HEK293 (cell line): ENCODE results near the gene IL1RL2.

Experiments used
- CTCF ChIA-PET: fragments of 350-600 bp; formaldehyde crosslinking; extraction: SDS; loops from one replicate; lab custom pipeline; 2021; ENCODE audit warnings: antibody characterized with exemption; lab: Yijun Ruan, JAX
- POLR2A ChIA-PET: fragments of 300-600 bp; formaldehyde crosslinking; extraction: SDS; loops from one replicate; lab custom pipeline; 2020; ENCODE audit warnings: antibody characterized with exemption, inconsistent platforms; lab: Yijun Ruan, JAX
- H3K27ac ChIP-seq: fragments of 200-500 bp; sonication (Bioruptor generic); 2 replicates; pipeline ENCODE4 v1.5.1; 2014; ENCODE audit warnings: low read depth, low read length, control low read depth, inconsistent platforms; ENCODE audit errors: extremely low read depth
- H3K36me3 ChIP-seq, 2 experiments: fragments of 200-500 bp in 1 of 2; sonication (Bioruptor generic) in 1 of 2; 1 replicate in 1 of 2; 2 replicates in 1 of 2; pipeline ENCODE4 v1.5.1; 2014 to 2017; ENCODE audit warnings: inconsistent platforms in 2 of 2, low read length in 2 of 2; ENCODE audit not compliant: control insufficient read depth in 2 of 2, insufficient read depth in 1 of 2
- H3K4me1 ChIP-seq: fragments of 200-500 bp; sonication (Bioruptor generic); 2 replicates; pipeline ENCODE4 v1.5.1; 2014; ENCODE audit warnings: mild to moderate bottlenecking, low read length, inconsistent platforms; ENCODE audit not compliant: control insufficient read depth, insufficient read depth
- H3K4me3 ChIP-seq: 2 replicates; pipeline ENCODE4 v1.5.1; 2011; ENCODE audit warnings: low read depth, mild to moderate bottlenecking, control low read depth, low read length, moderate library complexity
- H3K9me3 ChIP-seq: fragments of 200-500 bp; sonication (Bioruptor generic); 2 replicates; pipeline ENCODE4 v1.5.1; 2014; ENCODE audit warnings: low read depth, low read length, inconsistent platforms; ENCODE audit not compliant: control insufficient read depth, insufficient read depth
- ELK4 ChIP-seq: IDR thresholded peaks from 2 replicates; pipeline ENCODE4 v1.6.1; 2011; ENCODE audit warnings: mild to moderate bottlenecking, low read depth, low read length, borderline replicate concordance
- GLI4 ChIP-seq: fragments of 450-650 bp; formaldehyde crosslinking; IDR thresholded peaks from 2 replicates; pipeline ENCODE4 v1.5.1; 2016; ENCODE audit warnings: missing biosample characterization, missing genetic modification characterization
- HIC1 ChIP-seq: fragments of 450-650 bp; formaldehyde crosslinking; IDR thresholded peaks from 2 replicates; pipeline ENCODE4 v1.5.1; 2016; ENCODE audit warnings: missing biosample characterization, missing genetic modification characterization
- KLF1 ChIP-seq: fragments of 450-650 bp; formaldehyde crosslinking; IDR thresholded peaks from 2 replicates; pipeline ENCODE4 v1.5.1; 2016; ENCODE audit warnings: missing biosample characterization, missing genetic modification characterization
- KLF10 ChIP-seq: fragments of 450-650 bp; IDR thresholded peaks from 2 replicates; pipeline ENCODE4 v1.5.1; 2018; ENCODE audit warnings: missing biosample characterization, mild to moderate bottlenecking, missing genetic modification characterization
- KLF8 ChIP-seq: fragments of 450-650 bp; formaldehyde crosslinking; IDR thresholded peaks from 2 replicates; pipeline ENCODE4 v1.5.1; 2016; ENCODE audit warnings: missing biosample characterization, missing genetic modification characterization
- SETDB1 ChIP-seq: IDR thresholded peaks from one replicate; pipeline ENCODE4 v1.6.1; 2017; ENCODE audit warnings: mild to moderate bottlenecking, low read length, moderate library complexity, mixed read lengths; ENCODE audit not compliant: insufficient read length
- TRIM28 ChIP-seq: IDR thresholded peaks from 2 replicates; pipeline ENCODE4 v1.6.1; 2011; ENCODE audit warnings: low read length, control low read depth, borderline replicate concordance
- ZBTB7A ChIP-seq: fragments of 450-650 bp; formaldehyde crosslinking; IDR thresholded peaks from 2 replicates; pipeline ENCODE4 v1.5.1; 2016; ENCODE audit warnings: low read depth, missing biosample characterization, missing genetic modification characterization
- ZFP37 ChIP-seq: fragments of 450-650 bp; formaldehyde crosslinking; IDR thresholded peaks from 2 replicates; pipeline ENCODE4 v1.5.1; 2016; ENCODE audit warnings: missing biosample characterization, missing genetic modification characterization
- ZFP41 ChIP-seq: fragments of 450-650 bp; formaldehyde crosslinking; IDR thresholded peaks from 2 replicates; pipeline ENCODE4 v1.5.1; 2016; ENCODE audit warnings: missing biosample characterization, missing genetic modification characterization, borderline replicate concordance
- ZNF274 ChIP-seq, 2 experiments: fragments of 200-500 bp in 1 of 2; fragments of 450-650 bp in 1 of 2; sonication (Bioruptor generic) in 1 of 2; formaldehyde crosslinking in 1 of 2; IDR thresholded peaks; 2 replicates each; pipeline versions ENCODE4 v1.5.1 to v1.6.1; 2014 to 2016; ENCODE audit warnings: borderline replicate concordance in 1 of 2, inconsistent platforms in 1 of 2, low read length in 1 of 2, missing biosample characterization in 1 of 2, missing genetic modification characterization in 1 of 2
- ZNF37A ChIP-seq: fragments of 450-650 bp; IDR thresholded peaks from 2 replicates; pipeline ENCODE4 v1.5.1; 2018; ENCODE audit warnings: missing biosample characterization, missing genetic modification characterization
- ZNF501 ChIP-seq: fragments of 450-650 bp; formaldehyde crosslinking; IDR thresholded peaks from 2 replicates; pipeline ENCODE4 v1.5.1; 2016; ENCODE audit warnings: missing biosample characterization, missing genetic modification characterization
- ZNF580 ChIP-seq: fragments of 450-650 bp; formaldehyde crosslinking; IDR thresholded peaks from 2 replicates; pipeline ENCODE4 v1.5.1; 2016; ENCODE audit warnings: missing biosample characterization, missing genetic modification characterization
- ZNF600 ChIP-seq: fragments of 450-650 bp; formaldehyde crosslinking; IDR thresholded peaks from 2 replicates; pipeline ENCODE4 v1.5.1; 2016; ENCODE audit warnings: missing biosample characterization, missing genetic modification characterization
- ZNF610 ChIP-seq: fragments of 450-650 bp; formaldehyde crosslinking; IDR thresholded peaks from 2 replicates; pipeline ENCODE4 v1.5.1; 2016; ENCODE audit warnings: missing biosample characterization, missing genetic modification characterization, borderline replicate concordance
- ZNF701 ChIP-seq: fragments of 450-650 bp; formaldehyde crosslinking; IDR thresholded peaks from 2 replicates; pipeline ENCODE4 v1.5.1; 2016; ENCODE audit warnings: missing biosample characterization, missing genetic modification characterization
- ZNF837 ChIP-seq: fragments of 450-650 bp; formaldehyde crosslinking; IDR thresholded peaks from 2 replicates; pipeline ENCODE4 v1.5.1; 2016; ENCODE audit warnings: missing biosample characterization, missing genetic modification characterization
- ZXDB ChIP-seq: fragments of 450-650 bp; formaldehyde crosslinking; IDR thresholded peaks from 2 replicates; pipeline ENCODE4 v1.5.1; 2016; ENCODE audit warnings: missing biosample characterization, missing genetic modification characterization

IL1RL2 gene

GRCh38 chr2:102145934-102146333, 40.9 kb upstream of the IL1RL2 start:
- Histone ChIP-seq H3K36me3 (no peaks in the 10 kb centered on the region), H3K9me3 (no peaks in the 10 kb centered on the region), H3K27ac (no peak overlapping the region), H3K4me1 (no peaks in the 10 kb centered on the region), H3K4me3 (no peak overlapping the region)
- POLR2A ChIA-PET = no interaction called here
- TF ChIP-seq SETDB1 (peak; percentile 18), ZNF37A (no peak)
- CTCF ChIA-PET = interaction anchor here (0.6 kb wide), 1 partner anchor 95 kb away, joined by 6 read pairs; no protein-coding TSS in a partner anchor

- TF ChIP-seq ZFP41 (tag by site-specific recombination) = no peak
- TF ChIP-seq ZXDB (tag by site-specific recombination) = no peak
- TF ChIP-seq KLF1 (tag by site-specific recombination) = no peak
- no peak for TF ChIP-seq ELK4
- TF ChIP-seq ZNF501 (tag by site-specific recombination) = no peak
- Histone ChIP-seq H3K36me3 (no peaks in the 10 kb centered on the region), H3K27ac (no peak overlapping the region), H3K9me3 (no peaks in the 10 kb centered on the region), H3K4me1 (no peaks in the 10 kb centered on the region), H3K4me3 (no peak overlapping the region)
- CTCF ChIA-PET = interaction anchor here (0.6 kb wide), 1 partner anchor 93 kb away, joined by 3 read pairs; no protein-coding TSS in a partner anchor
- POLR2A ChIA-PET = no interaction called here
Measured at GRCh38 chr2:102147935-102148334, 38.9 kb upstream of the IL1RL2 start.

- H3K4me1 ChIP-seq = no peaks in the 10 kb centered on the region
- no peaks in the 10 kb centered on the region for H3K36me3 ChIP-seq
- H3K9me3 ChIP-seq = no peaks in the 10 kb centered on the region
- H3K4me3 ChIP-seq = no peak overlapping the region
- CTCF ChIA-PET = no interaction called here
- POLR2A ChIA-PET = no interaction called here
- TF ChIP-seq ZBTB7A (no peak), ZNF580 (tag by site-specific recombination) (no peak), GLI4 (tag by site-specific recombination) (no peak), ZNF600 (tag by site-specific recombination) (no peak), KLF10 (tag by site-specific recombination) (no peak), ZNF837 (no peak), ZNF701 (tag by site-specific recombination) (no peak), ZFP37 (no peak), ZNF274 (IDR thresholded peaks at IDR 0.05; ENCODE audit: low read length) (no peak), ZNF274 (tag by site-specific recombination; IDR thresholded peaks at IDR 0.05; ENCODE audit: borderline replicate concordance) (no peak), KLF8 (no peak), TRIM28 (no peak), HIC1 (tag by site-specific recombination) (no peak), ZNF610 (no peak)
- TF ChIP-seq, all 188 proteins: peak for 0
- no peak overlapping the region for H3K27ac ChIP-seq
Measured at GRCh38 chr2:102149243-102149642, 37.6 kb upstream of the IL1RL2 start.
